A549 (cell line): ENCODE results near the gene SBNO2. TPM values are rescaled to one million over a fixed set of nuclear protein-coding genes. Genes with fewer than 3 reads are reported as not detected.

Experiments used
- ATAC-seq, 2 experiments: fragments of 200-7000 bp in 1 of 2; fragments of >200 bp in 1 of 2; cut with Nextera tagmentation in 1 of 2; cut with Tn5 transposase in 1 of 2; 3 replicates each; pipeline versions ENCODE4 v1.8.0 to v1.9.1; 2018 to 2020; ENCODE audit warnings: mild to moderate bottlenecking in 1 of 2, moderate library complexity in 1 of 2
- CTCF ChIA-PET: fragments of 300-600 bp; sonication (Branson Sonifier 250); formaldehyde crosslinking; extraction: SDS; loops from one replicate; lab custom pipeline; 2021; ENCODE audit warnings: antibody characterized with exemption, inconsistent platforms; lab: Yijun Ruan, JAX
- POLR2A ChIA-PET: fragments of 350-600 bp; formaldehyde crosslinking; extraction: SDS; loops from one replicate; lab custom pipeline; 2021; ENCODE audit warnings: antibody characterized with exemption, inconsistent platforms; lab: Yijun Ruan, JAX
- DNase-seq, 2 experiments: peaks; one replicate each; pipeline versions ENCODE4 v3.0.0 to v3.0.0-alpha.2; 2011 to 2016; ENCODE audit warnings: low read depth in 1 of 2, low spot score in 1 of 2
- FAIRE-seq: peaks from 2 replicates; lab custom pipeline; 2011; peaks lifted over from hg19 to GRCh38; lab: Jason Lieb, UNC
- H3K27ac ChIP-seq, 2 experiments: fragments of >200 bp; sonication (Bioruptor Twin); formaldehyde crosslinking; 3 replicates each; pipeline ENCODE4 v1.5.1; 2016 to 2017
- H3K4me1 ChIP-seq: fragments of >200 bp; sonication (Bioruptor Twin); formaldehyde crosslinking; 3 replicates; pipeline ENCODE4 v1.6.1; 2016
- H3K4me2 ChIP-seq: fragments of >200 bp; sonication (Bioruptor Twin); formaldehyde crosslinking; 3 replicates; pipeline ENCODE4 v1.6.1; 2016
- H3K4me3 ChIP-seq: fragments of >200 bp; sonication (Bioruptor Twin); formaldehyde crosslinking; 3 replicates; pipeline ENCODE4 v1.5.1; 2016
- H3K9me3 ChIP-seq: fragments of >200 bp; sonication (Bioruptor Twin); formaldehyde crosslinking; 3 replicates; pipeline ENCODE4 v1.6.1; 2016
- EHF ChIP-seq: fragments of 250-450 bp; sonication (Bioruptor Pico); IDR thresholded peaks from 2 replicates; pipeline ENCODE4 v1.5.0; 2020; ENCODE audit warnings: mild to moderate bottlenecking
- EP300 ChIP-seq, 2 experiments: fragments of >200 bp; sonication (Bioruptor Twin); formaldehyde crosslinking; IDR thresholded peaks; 2 replicates in 1 of 2; 3 replicates in 1 of 2; pipeline ENCODE4 v1.6.1; 2016 to 2017
- FOSL2 ChIP-seq, 2 experiments: fragments of 450-650 bp in 1 of 2; fragments of >200 bp in 1 of 2; sonication (Bioruptor Twin) in 1 of 2; formaldehyde crosslinking; IDR thresholded peaks; 2 replicates each; pipeline versions ENCODE4 v1.5.0 to v1.6.1; 2016 to 2020; ENCODE audit warnings: mild to moderate bottlenecking in 1 of 2, moderate library complexity in 1 of 2
- GATA3 ChIP-seq: IDR thresholded peaks from 2 replicates; pipeline ENCODE4 v1.6.1; 2012; ENCODE audit warnings: borderline replicate concordance
- HDAC2 ChIP-seq: fragments of 200-600 bp; sonication (generic); IDR thresholded peaks from 2 replicates; pipeline ENCODE4 v1.6.1; 2016
- HOXA7 ChIP-seq: fragments of 250-450 bp; sonication (Bioruptor Pico); IDR thresholded peaks from 2 replicates; pipeline ENCODE4 v1.5.0; 2020; ENCODE audit warnings: mild to moderate bottlenecking, moderate library complexity
- KDM1A ChIP-seq: fragments of 200-600 bp; sonication (generic); IDR thresholded peaks from 2 replicates; pipeline ENCODE4 v1.6.1; 2016; ENCODE audit warnings: low read depth, mild to moderate bottlenecking
- MAFK ChIP-seq: fragments of 450-650 bp; IDR thresholded peaks from 2 replicates; pipeline ENCODE4 v1.6.1; 2014; ENCODE audit not compliant: partially characterized antibody
- PHF8 ChIP-seq: fragments of 200-600 bp; sonication (generic); IDR thresholded peaks from 2 replicates; pipeline ENCODE4 v1.6.1; 2016; ENCODE audit warnings: low read depth, mild to moderate bottlenecking, antibody characterized with exemption, moderate library complexity, borderline replicate concordance
- RAD21 ChIP-seq, 2 experiments: fragments of >200 bp in 1 of 2; sonication (Bioruptor Twin) in 1 of 2; formaldehyde crosslinking in 1 of 2; IDR thresholded peaks in 1 of 2; conservative IDR thresholded peaks in 1 of 2; 2 replicates in 1 of 2; 3 replicates in 1 of 2; pipeline ENCODE4 v1.6.1; 2012 to 2018; ENCODE audit warnings: inconsistent platforms in 1 of 2
- RARB ChIP-seq: fragments of 250-450 bp; sonication (Bioruptor Pico); IDR thresholded peaks from 2 replicates; pipeline ENCODE4 v1.8.0; 2021; ENCODE audit warnings: mild to moderate bottlenecking, moderate library complexity
- RCOR1 ChIP-seq: fragments of 150-350 bp; IDR thresholded peaks from 2 replicates; pipeline ENCODE4 v1.6.1; 2014; ENCODE audit warnings: antibody characterized with exemption, low read length, low read depth
- REST ChIP-seq: fragments of 200-600 bp; sonication (generic); IDR thresholded peaks from 2 replicates; pipeline ENCODE4 v1.6.1; 2016; ENCODE audit warnings: antibody characterized with exemption, mild to moderate bottlenecking, moderate library complexity
- RNF2 ChIP-seq: fragments of 200-600 bp; sonication (generic); IDR thresholded peaks from 2 replicates; pipeline ENCODE4 v1.6.1; 2016; ENCODE audit warnings: low read depth, mild to moderate bottlenecking, antibody characterized with exemption, moderate library complexity, borderline replicate concordance
- SMC3 ChIP-seq: fragments of >200 bp; sonication (Bioruptor Twin); formaldehyde crosslinking; IDR thresholded peaks from 3 replicates; pipeline ENCODE4 v1.6.1; 2018; ENCODE audit warnings: inconsistent platforms
- TFCP2L1 ChIP-seq: fragments of 250-450 bp; sonication (Bioruptor Pico); IDR thresholded peaks from 2 replicates; pipeline ENCODE4 v1.5.0; 2021; ENCODE audit warnings: mild to moderate bottlenecking
- TP53 ChIP-seq: fragments of 250-450 bp; sonication (Bioruptor Pico); IDR thresholded peaks from 2 replicates; pipeline ENCODE4 v1.5.0; 2021; ENCODE audit warnings: mild to moderate bottlenecking, moderate library complexity
- ZNF302 ChIP-seq: fragments of 250-450 bp; sonication (Bioruptor Pico); IDR thresholded peaks from 2 replicates; pipeline ENCODE4 v1.9.0; 2021; ENCODE audit warnings: inconsistent platforms, mild to moderate bottlenecking, moderate library complexity
- WGBS: methylation state at CpG from one replicate; pipeline ENCODE4 v1.1.6; 2017; ENCODE audit errors: missing lambda C conversion rate; 5-methylcytosine and 5-hydroxymethylcytosine counted together
- polyA plus RNA-seq, 4 experiments: library from polyadenylated mRNA; depleted of rRNA in 3 of 4; stranded (reverse); fragments of >200 nt; fragmentation: RNase III in 1 of 4; extraction: RNeasy Plus Mini Kit Qiagen cat#74134 plus additional on column Dnase treatment in 1 of 4; gene quantifications; 2 replicates in 3 of 4; 3 replicates in 1 of 4; pipeline ENCODE4 v1.2.3, GENCODE V29; 2011 to 2017
- TF ChIP-seq, protein P1 (sequence below): fragments of >200 bp; sonication (Bioruptor Twin); formaldehyde crosslinking; IDR thresholded peaks from 2 replicates; pipeline ENCODE4 v1.6.1; 2016
- TF ChIP-seq, protein P2 (sequence below): fragments of >200 bp; sonication (Bioruptor Twin); formaldehyde crosslinking; IDR thresholded peaks from 3 replicates; pipeline ENCODE4 v1.5.1; 2016
- TF ChIP-seq, protein P3 (sequence below): fragments of >200 bp; sonication (Bioruptor Twin); formaldehyde crosslinking; IDR thresholded peaks from 3 replicates; pipeline ENCODE4 v1.6.1; 2016
- TF ChIP-seq, protein P4 (sequence below): IDR thresholded peaks from 2 replicates; pipeline ENCODE4 v1.6.1; 2012
- TF ChIP-seq, protein P5 (sequence below): IDR thresholded peaks from 2 replicates; pipeline ENCODE4 v1.6.1; 2012; ENCODE audit warnings: low read depth, borderline replicate concordance

SBNO2 gene
- polyA plus RNA-seq, 2 of the 4 experiments (the other 2 are of a cell fraction), result 6.8 to 27.0 TPM

DNA sequence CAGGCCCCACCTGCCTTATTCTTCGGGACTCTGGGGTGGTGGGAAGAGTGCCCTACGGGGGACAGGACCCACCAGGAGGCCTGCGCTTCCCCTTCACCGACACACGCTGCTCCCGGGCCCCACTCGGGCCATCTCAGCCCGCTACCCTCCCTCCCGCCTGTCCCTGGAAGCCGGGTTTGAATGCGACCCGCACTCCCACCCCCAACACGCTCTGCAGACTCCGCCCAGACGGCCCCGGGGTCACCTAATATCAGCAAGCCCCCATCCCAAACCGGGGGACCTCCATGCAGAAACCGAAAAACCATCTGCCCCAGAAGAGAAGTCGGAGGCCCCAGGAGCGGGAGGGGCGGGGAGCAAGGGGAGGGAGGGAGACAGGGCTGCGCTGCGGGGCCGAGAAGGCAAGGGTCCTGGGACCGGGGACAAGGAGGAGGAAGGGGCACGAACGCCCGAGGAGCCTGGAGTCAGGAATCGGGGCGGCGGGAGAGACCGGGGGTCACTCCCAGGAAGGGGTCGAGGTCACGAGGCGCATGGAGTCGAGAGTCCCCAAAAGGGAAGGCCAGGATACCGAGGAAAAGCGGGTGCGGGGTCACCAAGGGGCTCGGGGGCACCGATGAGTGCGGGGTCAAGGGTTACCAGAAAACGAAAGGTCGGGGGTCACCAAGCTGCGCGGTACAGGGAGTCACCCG lies 766 bp downstream of the SBNO2 start:
- peaks cover 72% of the 10 kb centered on the region for H3K4me1 ChIP-seq
- CTCF ChIA-PET, result interaction anchor here (1.5 to 3.1 kb wide), 2 partner anchors 12 to 61 kb away, joined by 4 to 15 read pairs; no protein-coding TSS in a partner anchor
- peak overlapping the region; percentile 98 for H3K4me3 ChIP-seq
- peak overlapping the region; percentile 100 for H3K27ac ChIP-seq
- FAIRE-seq, result no peak
- TF ChIP-seq RCOR1, result no peak
- no peak for TF ChIP-seq FOSL2 (IDR thresholded peaks at IDR 0.05)
- TF ChIP-seq FOSL2 (CRISPR knock-in tag; IDR thresholded peaks at IDR 0.05), result no peak
- TF ChIP-seq RARB (CRISPR knock-in tag), result no peak
- no peak for TF ChIP-seq RAD21 (conservative IDR thresholded peaks at IDR 0.05 in 1 of 2, IDR thresholded peaks at IDR 0.05 in 1 of 2)
- TF ChIP-seq EHF (CRISPR knock-in tag), result no peak
- TF ChIP-seq TFCP2L1, result no peak
- TF ChIP-seq MAFK, result no peak
- TF ChIP-seq TP53 (CRISPR knock-in tag), result no peak
- no peak for TF ChIP-seq PHF8
- TF ChIP-seq HDAC2, result no peak
- no peak for TF ChIP-seq REST
- no peak for TF ChIP-seq SMC3
- no peak for TF ChIP-seq KDM1A
- no peak for TF ChIP-seq HOXA7 (CRISPR knock-in tag)
- TF ChIP-seq, protein P1, sequence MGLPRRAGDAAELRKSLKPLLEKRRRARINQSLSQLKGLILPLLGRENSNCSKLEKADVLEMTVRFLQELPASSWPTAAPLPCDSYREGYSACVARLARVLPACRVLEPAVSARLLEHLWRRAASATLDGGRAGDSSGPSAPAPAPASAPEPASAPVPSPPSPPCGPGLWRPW, result no peak
- TF ChIP-seq GATA3, result no peak
- no peak for TF ChIP-seq EP300 (IDR thresholded peaks at IDR 0.05)
- no peak for DNase-seq
- no peak for ATAC-seq
- H3K9me3 ChIP-seq, result no peaks in the 10 kb centered on the region
- POLR2A ChIA-PET, result no interaction called here
- peak overlapping the region; percentile 93 for H3K4me2 ChIP-seq
- 1% methylated on average over 20 of the region's 47 CpGs for WGBS

DNA sequence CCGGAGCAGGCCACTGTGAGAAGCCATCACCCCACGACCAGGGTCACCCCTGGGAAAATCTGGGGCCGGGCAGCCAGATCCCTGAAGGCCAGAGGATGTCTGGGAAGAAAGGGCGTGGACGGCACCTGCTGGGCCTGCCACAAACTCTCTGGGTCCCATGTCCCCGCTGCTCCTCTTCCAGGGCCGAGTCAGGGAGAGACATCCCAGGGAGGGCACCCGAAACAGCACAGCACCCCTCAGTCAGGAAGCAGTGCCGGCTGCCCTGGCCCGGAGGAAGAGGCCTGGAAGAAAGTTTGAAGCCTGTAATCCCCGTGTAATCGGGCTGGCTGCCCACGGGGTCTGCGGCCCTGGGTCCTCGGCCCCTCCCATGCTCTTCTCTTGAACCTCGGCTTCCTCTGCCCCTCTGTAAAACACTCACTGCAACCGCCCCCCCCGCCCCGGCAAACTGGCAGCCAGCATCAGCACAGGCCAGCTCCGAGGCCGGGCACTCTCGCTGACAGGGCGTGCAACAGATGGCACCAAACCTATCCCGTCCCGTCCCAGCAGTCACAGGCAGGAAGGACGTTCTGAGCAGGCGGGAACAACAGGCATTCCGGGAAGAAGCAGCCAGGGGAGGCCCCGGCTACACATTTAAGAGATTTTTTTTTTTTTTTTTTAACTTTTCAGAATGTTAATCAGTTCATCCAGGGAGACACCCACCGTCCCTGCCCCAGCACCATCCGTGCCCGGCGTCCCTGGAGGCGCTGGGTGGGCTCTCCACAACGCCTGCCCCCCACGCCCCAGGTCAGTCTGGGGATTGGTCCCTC lies 1.5 kb downstream of the SBNO2 start:
- peaks cover 71% of the 10 kb centered on the region for H3K4me1 ChIP-seq
- CTCF ChIA-PET, result no interaction called here
- peak overlapping the region; percentile 93 for H3K4me2 ChIP-seq
- DNase-seq, result peak in 1 of 2 experiments; percentile 54
- no peak for TF ChIP-seq RNF2
- TF ChIP-seq KDM1A, result no peak
- TF ChIP-seq SMC3, result no peak
- no peak for TF ChIP-seq ZNF302
- TF ChIP-seq, protein P2, sequence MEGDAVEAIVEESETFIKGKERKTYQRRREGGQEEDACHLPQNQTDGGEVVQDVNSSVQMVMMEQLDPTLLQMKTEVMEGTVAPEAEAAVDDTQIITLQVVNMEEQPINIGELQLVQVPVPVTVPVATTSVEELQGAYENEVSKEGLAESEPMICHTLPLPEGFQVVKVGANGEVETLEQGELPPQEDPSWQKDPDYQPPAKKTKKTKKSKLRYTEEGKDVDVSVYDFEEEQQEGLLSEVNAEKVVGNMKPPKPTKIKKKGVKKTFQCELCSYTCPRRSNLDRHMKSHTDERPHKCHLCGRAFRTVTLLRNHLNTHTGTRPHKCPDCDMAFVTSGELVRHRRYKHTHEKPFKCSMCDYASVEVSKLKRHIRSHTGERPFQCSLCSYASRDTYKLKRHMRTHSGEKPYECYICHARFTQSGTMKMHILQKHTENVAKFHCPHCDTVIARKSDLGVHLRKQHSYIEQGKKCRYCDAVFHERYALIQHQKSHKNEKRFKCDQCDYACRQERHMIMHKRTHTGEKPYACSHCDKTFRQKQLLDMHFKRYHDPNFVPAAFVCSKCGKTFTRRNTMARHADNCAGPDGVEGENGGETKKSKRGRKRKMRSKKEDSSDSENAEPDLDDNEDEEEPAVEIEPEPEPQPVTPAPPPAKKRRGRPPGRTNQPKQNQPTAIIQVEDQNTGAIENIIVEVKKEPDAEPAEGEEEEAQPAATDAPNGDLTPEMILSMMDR, result no peak
- TF ChIP-seq, protein P3, sequence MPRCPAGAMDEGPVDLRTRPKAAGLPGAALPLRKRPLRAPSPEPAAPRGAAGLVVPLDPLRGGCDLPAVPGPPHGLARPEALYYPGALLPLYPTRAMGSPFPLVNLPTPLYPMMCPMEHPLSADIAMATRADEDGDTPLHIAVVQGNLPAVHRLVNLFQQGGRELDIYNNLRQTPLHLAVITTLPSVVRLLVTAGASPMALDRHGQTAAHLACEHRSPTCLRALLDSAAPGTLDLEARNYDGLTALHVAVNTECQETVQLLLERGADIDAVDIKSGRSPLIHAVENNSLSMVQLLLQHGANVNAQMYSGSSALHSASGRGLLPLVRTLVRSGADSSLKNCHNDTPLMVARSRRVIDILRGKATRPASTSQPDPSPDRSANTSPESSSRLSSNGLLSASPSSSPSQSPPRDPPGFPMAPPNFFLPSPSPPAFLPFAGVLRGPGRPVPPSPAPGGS, result no peak
- TF ChIP-seq, protein P4, sequence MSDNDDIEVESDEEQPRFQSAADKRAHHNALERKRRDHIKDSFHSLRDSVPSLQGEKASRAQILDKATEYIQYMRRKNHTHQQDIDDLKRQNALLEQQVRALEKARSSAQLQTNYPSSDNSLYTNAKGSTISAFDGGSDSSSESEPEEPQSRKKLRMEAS, result peak; percentile 18; the same call in 1 of the 2 replicates
- TF ChIP-seq, protein P5, sequence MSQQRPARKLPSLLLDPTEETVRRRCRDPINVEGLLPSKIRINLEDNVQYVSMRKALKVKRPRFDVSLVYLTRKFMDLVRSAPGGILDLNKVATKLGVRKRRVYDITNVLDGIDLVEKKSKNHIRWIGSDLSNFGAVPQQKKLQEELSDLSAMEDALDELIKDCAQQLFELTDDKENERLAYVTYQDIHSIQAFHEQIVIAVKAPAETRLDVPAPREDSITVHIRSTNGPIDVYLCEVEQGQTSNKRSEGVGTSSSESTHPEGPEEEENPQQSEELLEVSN, result 0 out of 2 replicates have a peak, but pooled peaks have one; percentile 17
- TF ChIP-seq, all 56 proteins: peak for 2
- Histone ChIP-seq H3K9me3 (no peaks in the 10 kb centered on the region), H3K27ac (peak overlapping the region; percentile 100), H3K4me3 (peak overlapping the region; percentile 98)
- FAIRE-seq, result no peak
- 2% methylated on average over 14 of the region's 36 CpGs for WGBS
- POLR2A ChIA-PET, result interaction anchor here (0.7 kb wide), 1 partner anchor 11 kb away, joined by 4 read pairs; no protein-coding TSS in a partner anchor
- ATAC-seq, result peak; percentile 20 to 48; a peak in 3 of 6 replicates
